Testis (tissue), 2 donors: Measurements from ENCODE around the gene TBX4.

Experiments used
- POLR2A ChIP-seq: fragments of 450-650 bp; IDR thresholded peaks from one replicate; pipeline ENCODE4 v1.6.1; 2017; ENCODE audit warnings: antibody characterized with exemption, mild to moderate bottlenecking, moderate library complexity
- TF ChIP-seq, protein P1 (sequence below), 3 experiments: fragments of 450-650 bp in 2 of 3; fragments of 200-600 bp in 1 of 3; sonication (generic) in 1 of 3; IDR thresholded peaks; one replicate each; pipeline ENCODE4 v1.5.1; 2016 to 2019; ENCODE audit warnings: antibody characterized with exemption in 3 of 3, mild to moderate bottlenecking in 2 of 3, moderate library complexity in 1 of 3

DNA sequence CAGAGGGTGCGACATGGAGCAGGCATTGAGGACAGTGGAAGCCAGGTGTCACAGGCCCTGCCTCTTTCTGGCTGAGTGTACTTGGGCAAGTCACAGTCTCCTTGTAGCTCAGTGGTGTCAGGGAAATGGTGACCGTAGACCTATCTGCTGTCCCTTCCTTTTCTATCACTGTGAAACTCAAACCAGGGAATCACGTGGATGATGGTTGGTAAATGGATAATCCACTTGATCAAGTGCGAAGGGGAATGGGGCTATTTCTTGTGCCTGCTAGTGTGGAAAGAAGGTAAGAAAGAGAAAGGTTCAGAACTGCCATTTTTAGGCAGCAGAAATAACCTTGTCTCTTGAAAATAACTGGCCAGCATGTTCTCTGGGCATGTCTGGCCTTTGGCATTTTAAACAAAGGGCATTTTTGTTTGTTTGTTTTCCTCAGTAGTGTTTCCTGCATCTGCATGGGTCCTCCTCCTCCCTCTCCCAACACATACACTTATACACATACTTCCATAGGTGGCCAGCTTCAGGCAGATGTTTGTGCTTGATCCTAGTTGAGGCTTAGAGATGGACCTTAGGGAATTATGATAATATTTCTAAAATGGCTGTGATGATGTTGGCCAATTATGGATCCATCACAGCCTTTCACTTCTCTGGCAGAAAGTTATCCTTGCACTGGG lies 7.1 kb downstream of the TBX4 start:
- TF ChIP-seq, protein P1, sequence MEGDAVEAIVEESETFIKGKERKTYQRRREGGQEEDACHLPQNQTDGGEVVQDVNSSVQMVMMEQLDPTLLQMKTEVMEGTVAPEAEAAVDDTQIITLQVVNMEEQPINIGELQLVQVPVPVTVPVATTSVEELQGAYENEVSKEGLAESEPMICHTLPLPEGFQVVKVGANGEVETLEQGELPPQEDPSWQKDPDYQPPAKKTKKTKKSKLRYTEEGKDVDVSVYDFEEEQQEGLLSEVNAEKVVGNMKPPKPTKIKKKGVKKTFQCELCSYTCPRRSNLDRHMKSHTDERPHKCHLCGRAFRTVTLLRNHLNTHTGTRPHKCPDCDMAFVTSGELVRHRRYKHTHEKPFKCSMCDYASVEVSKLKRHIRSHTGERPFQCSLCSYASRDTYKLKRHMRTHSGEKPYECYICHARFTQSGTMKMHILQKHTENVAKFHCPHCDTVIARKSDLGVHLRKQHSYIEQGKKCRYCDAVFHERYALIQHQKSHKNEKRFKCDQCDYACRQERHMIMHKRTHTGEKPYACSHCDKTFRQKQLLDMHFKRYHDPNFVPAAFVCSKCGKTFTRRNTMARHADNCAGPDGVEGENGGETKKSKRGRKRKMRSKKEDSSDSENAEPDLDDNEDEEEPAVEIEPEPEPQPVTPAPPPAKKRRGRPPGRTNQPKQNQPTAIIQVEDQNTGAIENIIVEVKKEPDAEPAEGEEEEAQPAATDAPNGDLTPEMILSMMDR (IDR thresholded peaks at IDR 0.05) = no peak
- TF ChIP-seq POLR2A = no peak
